Stimulated activated CD4-positive, alpha-beta T cell treated with anti-CD3 and anti-CD28 coated beads, Interleukin-2, amount 100 ng/mL, for 24 hours (primary cell): ENCODE results near the gene TMEM53.

ENCODE experiments used
- DNase-seq, 2 donors: peaks; one replicate each; pipeline ENCODE4 v3.0.0-alpha.2; 2020

Gene TMEM53

GRCh38 chr1:44624268-44624901 lies 49.9 kb downstream of the TMEM53 start:
- DNase-seq: no peak

GRCh38 chr1:44621841-44622286 lies 52.4 kb downstream of the TMEM53 start:
- no peak for DNase-seq

GRCh38 chr1:44620072-44620471 lies 54.2 kb downstream of the TMEM53 start:
- no peak for DNase-seq

GRCh38 chr1:44619261-44619900 lies 54.9 kb downstream of the TMEM53 start:
- no peak for DNase-seq

- no peak for DNase-seq
Measured at GRCh38 chr1:44617703-44618029, 56.6 kb downstream of the TMEM53 start.

DNA sequence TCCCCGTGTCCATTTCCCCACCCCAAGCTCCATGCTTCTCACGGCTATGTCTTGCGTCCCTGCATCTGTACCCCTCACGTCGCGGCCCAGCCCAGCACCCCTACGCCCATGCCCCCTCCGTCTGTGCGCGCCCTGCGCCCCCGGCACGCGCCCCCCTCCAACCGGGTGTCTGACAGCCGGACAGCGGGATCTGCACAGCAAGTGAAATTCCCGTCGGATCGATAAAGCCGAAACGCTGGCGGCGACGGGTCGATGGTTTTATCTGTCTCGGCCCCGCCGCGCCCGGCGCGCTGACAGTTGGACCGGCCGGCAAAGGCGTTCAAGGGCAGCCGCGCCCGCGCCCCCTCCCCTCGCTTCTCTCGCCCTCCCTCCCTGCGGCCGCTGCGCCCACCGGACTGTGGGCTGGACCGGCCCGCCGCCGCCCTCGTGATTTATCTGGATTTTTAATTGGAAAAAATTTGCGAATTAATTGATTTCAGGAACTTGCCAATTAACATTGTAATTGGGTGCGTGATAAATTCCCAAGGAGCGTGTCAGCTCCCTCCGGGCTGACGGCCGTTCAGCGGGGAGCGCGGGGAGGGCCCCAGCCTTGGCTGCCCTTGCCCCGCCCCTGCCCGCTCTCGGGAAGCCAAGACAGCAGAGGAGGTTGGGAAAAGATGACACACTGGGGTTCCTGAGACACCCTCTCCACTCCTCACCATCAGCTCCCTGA lies 57.1 kb downstream of the TMEM53 start:
- no peak for DNase-seq

GRCh38 chr1:44616284-44616990 lies 57.8 kb downstream of the TMEM53 start:
- no peak for DNase-seq

- no peak for DNase-seq
Measured at GRCh38 chr1:44613941-44614340, 60.3 kb downstream of the TMEM53 start.

- DNase-seq: no peak
Measured at GRCh38 chr1:44611866-44612265, 62.4 kb downstream of the TMEM53 start.

DNA sequence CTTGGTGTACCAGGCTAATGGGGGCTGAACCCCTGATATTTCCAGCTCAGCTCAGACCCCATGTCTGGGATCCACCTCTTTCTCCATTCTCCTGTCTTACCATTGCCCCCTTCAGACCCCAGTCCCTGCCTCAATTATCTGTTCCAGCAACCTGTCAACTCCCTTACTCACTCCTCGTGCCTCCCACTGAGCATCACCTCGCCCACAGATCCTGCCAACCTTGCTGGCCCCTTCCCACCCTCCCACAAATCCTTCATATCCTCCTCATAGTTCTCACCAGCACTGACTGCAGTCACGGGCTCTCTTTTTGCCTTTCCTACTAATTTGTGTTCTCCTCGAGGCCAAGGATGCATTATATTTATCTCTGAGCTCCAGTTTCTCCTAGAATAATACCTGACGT lies 62.9 kb downstream of the TMEM53 start:
- no peak for DNase-seq

GRCh38 chr1:44610527-44611148 lies 63.6 kb downstream of the TMEM53 start:
- DNase-seq: no peak

DNA sequence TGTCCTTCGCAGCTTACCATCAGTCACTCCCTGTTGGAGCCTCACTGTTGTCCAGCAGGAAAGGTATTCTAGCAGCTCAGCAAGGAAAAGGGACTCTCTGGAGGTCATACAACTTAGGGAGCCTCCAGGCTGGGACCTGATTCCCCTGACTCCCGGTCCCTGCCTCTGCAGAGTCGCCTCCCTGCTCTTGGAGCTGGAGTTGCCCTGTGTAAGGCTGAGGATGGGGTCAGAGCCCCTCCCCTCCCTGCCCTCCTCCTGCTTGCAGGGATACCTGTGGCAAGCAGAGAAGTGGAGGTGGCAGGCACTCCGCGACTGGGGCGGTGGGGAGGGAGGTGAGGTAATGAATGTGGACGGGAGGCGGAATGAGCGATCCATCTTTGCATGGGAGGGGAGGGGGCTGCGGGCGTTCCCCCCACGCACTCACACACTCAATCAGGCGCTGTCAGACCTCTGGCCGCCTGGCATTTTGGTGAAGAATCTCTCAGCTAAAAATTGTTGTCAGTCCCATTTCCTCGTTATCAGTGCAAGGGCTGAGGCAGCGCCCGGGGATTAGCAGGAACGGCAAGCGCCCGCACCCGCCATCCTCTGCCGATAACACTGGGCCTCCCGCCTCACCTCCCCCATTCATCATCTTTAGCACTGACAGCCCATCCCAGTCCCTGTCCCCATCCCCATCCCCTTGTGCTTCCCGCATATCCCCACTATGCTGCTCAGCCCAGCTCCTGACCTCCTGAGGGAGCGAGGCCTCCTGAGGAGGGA lies 64.3 kb downstream of the TMEM53 start:
- no peak for DNase-seq

GRCh38 chr1:44609412-44609767 lies 64.9 kb downstream of the TMEM53 start:
- DNase-seq: peak; percentile 22 to 37

DNA sequence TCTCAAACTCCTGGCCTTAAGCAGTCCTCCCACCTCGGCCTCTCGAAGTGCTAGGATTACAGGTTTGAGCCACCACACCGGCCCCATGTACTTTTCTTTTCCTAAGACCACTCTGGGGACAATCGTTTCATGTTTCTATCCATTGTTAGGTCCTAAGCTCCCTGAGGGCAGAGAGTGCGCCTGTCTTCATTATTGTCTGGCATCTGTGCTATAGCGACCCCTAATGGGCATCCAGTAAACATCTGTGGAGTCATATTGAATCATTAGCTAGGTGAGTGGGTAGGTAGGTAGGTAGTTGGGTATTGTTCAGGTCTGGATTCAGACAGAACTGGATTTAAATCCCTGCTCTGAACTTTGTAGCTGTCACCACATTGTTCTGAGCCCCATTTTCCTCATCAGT lies 66.1 kb downstream of the TMEM53 start:
- DNase-seq: no peak

- DNase-seq: no peak
Measured at GRCh38 chr1:44606701-44607281, 67.5 kb downstream of the TMEM53 start.

DNA sequence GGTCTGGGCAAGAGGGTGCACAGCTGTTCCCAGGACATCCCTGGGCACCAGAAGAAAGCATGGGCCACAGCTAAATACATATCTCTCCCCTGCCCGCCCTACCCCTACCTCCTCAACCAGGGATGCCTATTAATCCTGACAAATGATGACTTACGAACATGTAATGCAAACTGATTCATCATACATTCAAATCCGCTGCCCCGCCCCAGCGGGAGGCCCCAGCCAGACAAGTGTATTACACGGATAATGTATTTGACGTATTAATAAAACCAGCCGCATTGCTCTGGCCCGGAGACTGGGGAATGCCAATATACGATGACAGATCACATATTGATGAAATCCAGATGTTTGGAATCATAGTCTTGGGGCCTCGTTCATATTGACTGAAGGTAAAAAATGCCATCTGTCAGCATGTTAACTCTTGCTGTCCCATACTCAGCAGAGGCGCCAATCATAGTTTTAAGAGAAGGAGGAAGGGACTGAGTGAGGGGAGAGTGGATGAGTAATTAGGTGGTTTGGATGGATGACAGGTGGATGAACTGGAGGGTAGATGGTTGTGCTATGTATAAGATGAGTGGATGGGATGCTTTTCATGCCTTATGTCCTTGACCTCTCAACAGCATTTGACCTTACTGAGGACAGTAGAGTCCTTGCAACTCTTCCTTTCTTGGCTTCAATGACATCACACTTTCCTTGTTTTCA lies 68.2 kb downstream of the TMEM53 start:
- no peak for DNase-seq

- DNase-seq: no peak
Measured at GRCh38 chr1:44604157-44604955, 69.9 kb downstream of the TMEM53 start.

- DNase-seq: no peak
Measured at GRCh38 chr1:44603718-44604117, 70.6 kb downstream of the TMEM53 start.
